Suprapubic skin (tissue), 4 donors: ENCODE results near the gene RNF17. TPM values are rescaled to one million over a fixed set of nuclear protein-coding genes. Genes with fewer than 3 reads are reported as not detected.

ENCODE experiments used
- DNase-seq, 2 donors: peaks; one replicate each; pipeline ENCODE4 v3.0.0-alpha.2; 2019; ENCODE audit warnings: low spot score in 2 of 2
- H3K27ac ChIP-seq: fragments of 200-600 bp; sonication (generic); one replicate; pipeline ENCODE4 v1.5.1; 2019
- H3K27me3 ChIP-seq: fragments of 200-600 bp; sonication (generic); one replicate; pipeline ENCODE4 v1.5.1; 2019
- H3K36me3 ChIP-seq: fragments of 200-600 bp; sonication (generic); one replicate; pipeline ENCODE4 v1.5.1; 2019
- H3K4me1 ChIP-seq: fragments of 200-600 bp; sonication (generic); one replicate; pipeline ENCODE4 v1.5.1; 2019
- H3K4me3 ChIP-seq: fragments of 200-600 bp; sonication (generic); one replicate; pipeline ENCODE4 v1.5.1; 2019; ENCODE audit warnings: mild to moderate bottlenecking
- H3K9me3 ChIP-seq: fragments of 200-600 bp; sonication (generic); one replicate; pipeline ENCODE4 v1.5.1; 2019
- CTCF ChIP-seq, 2 donors: fragments of 200-600 bp in 1 of 2; fragments of 450-650 bp in 1 of 2; sonication (generic) in 1 of 2; IDR thresholded peaks; one replicate each; pipeline ENCODE4 v1.5.1; 2016 to 2019; ENCODE audit warnings: antibody characterized with exemption in 2 of 2, mild to moderate bottlenecking in 1 of 2, moderate library complexity in 1 of 2
- EP300 ChIP-seq: sonication (generic); formaldehyde crosslinking; IDR thresholded peaks from one replicate; pipeline ENCODE4 v1.6.1; 2017; ENCODE audit warnings: antibody characterized with exemption
- POLR2A ChIP-seq, 2 donors: fragments of 450-650 bp; IDR thresholded peaks; one replicate each; pipeline ENCODE4 v1.6.1; 2017; ENCODE audit warnings: antibody characterized with exemption in 2 of 2, mild to moderate bottlenecking in 2 of 2, moderate library complexity in 2 of 2
- POLR2AphosphoS5 ChIP-seq, 3 donors: sonication (generic); formaldehyde crosslinking; IDR thresholded peaks; one replicate each; pipeline ENCODE4 v1.6.1; 2017; ENCODE audit warnings: antibody characterized with exemption in 3 of 3
- WGBS: methylation state at CpG from one replicate; pipeline ENCODE4 v1.1.5; 2018; 5-methylcytosine and 5-hydroxymethylcytosine counted together
- total RNA-seq, 4 donors: library from RNA; depleted of rRNA; stranded (reverse); fragments of >200 nt; gene quantifications; one replicate each; pipeline ENCODE4 v1.1.0, GENCODE V29; 2016

RNF17 gene
- total RNA-seq, 4 donors from 2014 or later = not detected

- TF ChIP-seq POLR2AphosphoS5 (IDR thresholded peaks at IDR 0.05) (no peak), POLR2A (IDR thresholded peaks at IDR 0.05) (no peak), CTCF (IDR thresholded peaks at IDR 0.05) (no peak), EP300 (no peak)
- DNase-seq = no peak
- H3K36me3 ChIP-seq = no peaks in the 10 kb centered on the region
- no peaks in the 10 kb centered on the region for H3K27me3 ChIP-seq
- WGBS = 77% methylated on average over 9 of the region's 9 CpGs
- no peak overlapping the region for H3K27ac ChIP-seq
- no peaks in the 10 kb centered on the region for H3K9me3 ChIP-seq
- H3K4me3 ChIP-seq = no peak overlapping the region
- no peaks in the 10 kb centered on the region for H3K4me1 ChIP-seq
Measured at GRCh38 chr13:24842549-24843274, 78.7 kb downstream of the RNF17 start.

- no peak for TF ChIP-seq POLR2A (IDR thresholded peaks at IDR 0.05)
- 13% methylated on average over 1 of the region's 1 CpG for WGBS
- Histone ChIP-seq H3K9me3 (no peaks in the 10 kb centered on the region), H3K27ac (no peak overlapping the region), H3K4me1 (no peaks in the 10 kb centered on the region), H3K27me3 (no peaks in the 10 kb centered on the region), H3K36me3 (no peaks in the 10 kb centered on the region), H3K4me3 (no peak overlapping the region)
- DNase-seq = no peak
Measured at GRCh38 chr13:24851546-24851945, 87.6 kb downstream of the RNF17 start.

GRCh38 chr13:24854311-24854710, 90.3 kb downstream of the RNF17 start:
- no peak for TF ChIP-seq EP300
- TF ChIP-seq CTCF (IDR thresholded peaks at IDR 0.05) = no peak
- TF ChIP-seq POLR2A (IDR thresholded peaks at IDR 0.05) = no peak
- no peak for TF ChIP-seq POLR2AphosphoS5 (IDR thresholded peaks at IDR 0.05)
- Histone ChIP-seq H3K4me1 (no peaks in the 10 kb centered on the region), H3K9me3 (no peaks in the 10 kb centered on the region), H3K4me3 (no peak overlapping the region), H3K36me3 (no peaks in the 10 kb centered on the region), H3K27me3 (peaks cover 7% of the 10 kb centered on the region), H3K27ac (no peak overlapping the region)
- no peak for DNase-seq

- WGBS = 84% methylated on average over 5 of the region's 5 CpGs
- no peak for TF ChIP-seq EP300
- no peak for TF ChIP-seq POLR2A (IDR thresholded peaks at IDR 0.05)
Measured at GRCh38 chr13:24858953-24859352, 95.0 kb downstream of the RNF17 start.

GRCh38 chr13:24860770-24861169, 96.8 kb downstream of the RNF17 start:
- no peak for DNase-seq
- Histone ChIP-seq H3K4me1 (no peaks in the 10 kb centered on the region), H3K27ac (no peak overlapping the region), H3K36me3 (no peaks in the 10 kb centered on the region), H3K9me3 (no peaks in the 10 kb centered on the region), H3K4me3 (no peak overlapping the region), H3K27me3 (peaks cover 7% of the 10 kb centered on the region)
- WGBS = 79% methylated on average over 4 of the region's 4 CpGs
- TF ChIP-seq POLR2A (IDR thresholded peaks at IDR 0.05) (no peak), EP300 (no peak)

More at GRCh38 chr13:24858953-24859352, 95.0 kb downstream of the RNF17 start:
- no peaks in the 10 kb centered on the region for H3K4me1 ChIP-seq
- no peaks in the 10 kb centered on the region for H3K9me3 ChIP-seq
- H3K4me3 ChIP-seq = no peak overlapping the region
- no peak overlapping the region for H3K27ac ChIP-seq
- no peaks in the 10 kb centered on the region for H3K36me3 ChIP-seq
- DNase-seq = no peak
- H3K27me3 ChIP-seq = peaks cover 7% of the 10 kb centered on the region

GRCh38 chr13:24861617-24862362, 97.8 kb downstream of the RNF17 start:
- H3K9me3 ChIP-seq = no peaks in the 10 kb centered on the region
- peaks cover 7% of the 10 kb centered on the region for H3K27me3 ChIP-seq
- no peaks in the 10 kb centered on the region for H3K36me3 ChIP-seq
- no peak overlapping the region for H3K27ac ChIP-seq
- WGBS = 89% methylated on average over 8 of the region's 8 CpGs
- no peak overlapping the region for H3K4me3 ChIP-seq
- no peak for TF ChIP-seq EP300
- TF ChIP-seq CTCF (IDR thresholded peaks at IDR 0.05) = no peak
- TF ChIP-seq POLR2AphosphoS5 (IDR thresholded peaks at IDR 0.05) = no peak
- no peak for TF ChIP-seq POLR2A (IDR thresholded peaks at IDR 0.05)
- no peaks in the 10 kb centered on the region for H3K4me1 ChIP-seq
- no peak for DNase-seq
